Renal pelvis (tissue), 4 donors: ENCODE measurements around the gene SLC7A6OS. TPM values are rescaled to one million over a fixed set of nuclear protein-coding genes. Genes with fewer than 3 reads are reported as not detected.

ENCODE experiments used
- DNase-seq: peaks from one replicate; pipeline ENCODE4 v3.0.0-alpha.2; 2013
- polyA plus RNA-seq, 3 donors: library from polyadenylated mRNA; unstranded; fragments of 120-200 nt; gene quantifications; one replicate each; pipeline ENCODE4 v1.2.1, GENCODE V29; 2013; ENCODE audit not compliant: insufficient read length in 3 of 3

The SLC7A6OS gene
- polyA plus RNA-seq, 3 donors: 22.3 to 25.4 (median 24.7) TPM

DNA sequence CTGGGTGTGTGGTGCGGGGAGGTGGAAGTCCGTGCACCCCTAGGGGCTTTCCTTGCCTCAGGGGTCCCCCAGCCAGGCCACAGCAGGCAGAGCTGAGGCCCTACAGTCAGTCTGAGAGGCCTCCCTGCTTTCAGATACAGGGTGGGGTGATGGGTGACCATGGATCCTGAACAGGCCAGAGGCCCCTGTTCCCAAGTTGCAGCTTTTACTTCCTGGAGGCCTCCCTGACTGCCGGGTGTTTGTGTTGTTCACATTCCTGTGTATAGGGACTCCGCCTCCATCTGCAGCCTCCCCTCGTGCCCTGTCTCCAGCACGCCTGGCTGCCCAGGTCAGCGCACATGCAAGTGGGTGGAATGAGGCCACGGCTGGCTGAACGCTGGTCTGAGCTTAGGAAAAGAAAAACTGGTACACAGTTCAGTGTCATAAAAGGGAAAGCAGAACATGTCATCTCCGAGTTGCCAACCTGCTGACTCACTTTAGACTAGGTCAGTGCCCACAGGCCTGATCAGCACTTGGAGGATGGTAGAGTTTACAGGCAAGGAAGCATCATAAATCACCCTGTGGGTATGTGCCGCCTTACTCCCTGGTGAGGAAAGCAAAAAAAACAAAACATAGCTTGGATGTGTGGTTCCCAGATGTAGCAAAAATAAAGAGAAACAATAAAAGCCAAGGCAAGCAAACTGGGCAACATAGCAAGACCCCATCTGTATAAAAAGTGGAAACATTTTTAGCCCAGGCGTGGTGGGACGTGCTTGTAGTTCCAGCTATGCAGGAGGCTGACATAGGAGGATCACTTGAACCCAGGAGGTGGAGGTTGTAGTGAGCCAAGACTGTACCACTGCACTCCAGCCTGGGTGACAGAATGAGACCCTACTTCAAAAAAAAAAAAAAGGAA, 52.6 kb downstream of the SLC7A6OS start:
- peak; percentile 91 for DNase-seq

DNA sequence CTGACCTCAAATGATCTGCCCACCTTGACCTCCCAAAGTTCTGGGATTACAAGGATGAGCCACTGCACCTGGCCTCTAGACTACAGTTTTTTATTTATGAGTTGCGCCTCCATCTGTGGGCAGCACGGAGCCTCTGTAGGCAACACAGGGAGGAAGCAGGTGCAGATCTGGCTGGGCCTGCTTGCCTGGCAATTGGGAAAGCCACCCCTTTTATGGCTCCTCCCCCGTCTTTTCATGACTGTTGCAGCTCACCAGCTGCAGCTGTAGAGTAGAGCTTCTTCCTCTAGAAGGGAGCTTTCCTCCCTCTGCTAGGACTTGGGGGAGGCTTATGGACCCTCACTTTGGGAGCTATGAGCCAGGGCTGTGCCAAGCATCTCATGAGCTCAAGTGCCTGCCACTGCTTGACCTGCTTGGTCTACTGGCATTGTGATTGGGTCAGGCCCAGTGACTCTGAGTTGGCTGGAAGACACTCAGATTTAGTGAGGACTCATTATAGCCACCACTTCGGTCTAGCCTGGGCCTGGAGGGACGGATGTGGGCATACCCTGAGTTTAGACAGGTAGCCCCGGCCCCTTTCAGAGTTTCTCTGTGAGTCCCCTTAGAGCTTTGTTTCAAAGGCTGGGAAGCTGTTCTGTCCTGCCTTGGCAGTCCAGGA, 53.4 kb downstream of the SLC7A6OS start:
- peak; percentile 19 for DNase-seq

DNA sequence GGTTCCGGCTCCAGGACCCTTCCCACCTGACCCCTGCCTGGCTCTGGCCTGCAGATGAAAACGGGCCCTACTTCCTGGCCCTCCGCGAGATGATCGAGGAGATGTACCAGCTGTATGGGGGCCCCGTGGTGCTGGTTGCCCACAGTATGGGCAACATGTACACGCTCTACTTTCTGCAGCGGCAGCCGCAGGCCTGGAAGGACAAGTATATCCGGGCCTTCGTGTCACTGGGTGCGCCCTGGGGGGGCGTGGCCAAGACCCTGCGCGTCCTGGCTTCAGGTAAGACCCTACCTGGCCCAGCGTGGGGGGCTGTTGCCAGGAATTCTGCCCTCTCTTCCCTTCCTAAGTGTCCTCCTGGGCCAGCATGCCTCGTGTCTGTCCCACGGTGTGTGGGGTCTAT, 55.0 kb downstream of the SLC7A6OS start:
- no peak for DNase-seq

DNA sequence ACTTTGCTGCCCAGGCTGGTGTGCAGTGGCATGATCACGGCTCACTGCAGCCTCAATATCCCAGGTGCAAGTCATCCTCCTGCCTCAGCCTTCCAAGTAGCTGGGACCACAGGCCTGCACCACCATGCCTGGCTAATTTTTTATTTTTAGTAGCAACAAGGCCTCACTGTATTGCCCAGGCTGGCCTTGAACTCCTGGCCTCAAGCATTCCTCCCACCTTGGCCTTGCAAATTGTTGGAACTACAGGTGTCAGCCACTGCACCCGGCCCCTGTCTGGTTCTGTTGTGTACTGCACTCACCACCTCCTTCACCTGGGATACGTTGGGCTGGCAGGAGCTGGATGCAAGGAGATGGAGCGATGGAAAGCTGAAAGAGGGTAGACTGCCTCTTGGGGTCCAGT, 57.0 kb downstream of the SLC7A6OS start:
- no peak for DNase-seq

DNA sequence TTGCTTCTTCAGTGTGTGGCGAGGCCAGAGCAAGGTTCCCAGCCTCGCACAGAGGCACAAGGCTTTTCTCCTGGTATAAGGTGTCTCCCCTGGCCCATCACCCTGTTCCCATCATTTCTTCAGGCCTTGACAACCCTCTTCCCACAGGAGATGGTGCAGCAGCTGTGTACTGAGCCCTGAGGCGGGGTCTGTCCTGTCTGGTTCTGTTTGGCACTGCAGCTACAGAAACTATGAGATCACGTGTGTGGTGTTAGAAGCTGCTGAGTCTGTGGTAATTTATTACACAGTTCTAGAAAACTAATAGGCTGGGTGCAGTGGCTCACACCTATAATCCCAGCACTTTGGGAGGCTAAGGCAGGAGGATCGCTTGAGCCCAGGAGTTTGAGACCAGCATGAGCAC, 58.4 kb downstream of the SLC7A6OS start:
- DNase-seq: no peak

DNA sequence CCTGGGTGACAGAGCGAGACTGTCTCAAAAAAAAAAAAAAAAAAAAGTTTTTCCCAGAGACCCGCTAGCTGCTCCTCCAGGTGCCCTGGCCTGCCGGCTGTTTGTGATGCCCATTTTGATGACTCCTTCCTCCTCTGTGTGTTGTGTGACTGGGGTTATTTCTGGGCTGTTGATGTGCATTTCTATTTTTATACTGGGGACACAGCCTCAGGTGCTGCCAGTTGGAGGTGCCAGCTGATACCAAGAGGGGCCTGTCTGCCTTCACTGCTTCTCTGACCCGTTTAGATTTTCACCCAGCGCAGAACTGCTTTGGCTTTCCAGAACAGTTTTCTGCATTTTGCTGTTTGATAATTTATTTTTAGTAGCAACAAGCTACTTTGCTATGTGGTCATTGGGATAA, 58.9 kb downstream of the SLC7A6OS start:
- no peak for DNase-seq

DNA sequence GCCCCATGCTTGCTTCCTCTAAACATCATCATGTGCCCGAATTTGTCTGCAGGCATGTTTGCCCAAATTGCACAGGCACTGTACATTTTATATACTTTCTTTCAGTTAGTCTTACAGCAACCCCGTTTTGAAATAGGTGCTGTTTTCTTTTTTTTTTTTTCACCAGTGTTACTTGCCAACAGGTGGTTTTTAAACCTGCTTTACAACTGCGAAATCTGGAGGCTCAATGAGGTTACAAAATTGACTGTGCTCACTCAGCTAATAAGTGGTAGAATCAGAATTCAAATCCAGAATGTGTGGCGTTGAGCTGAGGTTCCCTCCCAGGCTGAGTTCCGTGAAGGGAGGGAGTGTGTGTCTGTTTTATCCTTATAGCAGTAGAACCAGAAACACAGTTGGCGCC, 59.8 kb downstream of the SLC7A6OS start:
- no peak for DNase-seq

DNA sequence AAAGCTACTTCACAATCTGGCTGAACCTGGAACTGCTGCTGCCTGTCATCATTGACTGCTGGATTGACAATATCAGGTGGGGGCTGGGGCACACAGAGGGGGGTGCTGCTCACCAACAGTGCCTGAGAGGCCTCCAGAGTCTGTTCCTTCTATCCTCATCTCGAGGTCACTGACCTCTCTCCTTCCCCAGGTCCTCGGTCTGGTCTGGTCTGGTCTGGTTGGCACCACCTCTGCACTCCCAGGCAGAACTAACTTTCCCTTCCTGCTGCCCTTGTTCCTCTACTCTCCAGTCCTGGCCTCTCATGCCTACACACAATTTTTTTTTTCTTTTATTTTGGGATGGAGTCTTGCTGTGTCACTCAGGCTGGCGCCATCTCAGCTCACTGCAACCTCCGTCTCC, 61.4 kb downstream of the SLC7A6OS start:
- DNase-seq: no peak

Other genes starting within 250 kb of the SLC7A6OS start
- 10 to 100 TPM; 30.9 to 35.0 (median 33.5) TPM for gene NFATC3, start 225.6 kb downstream of the SLC7A6OS start, polyA plus RNA-seq
- 10 to 100 TPM; 29.1 to 45.3 (median 38.1) TPM for gene ESRP2, start 74.8 kb downstream of the SLC7A6OS start, polyA plus RNA-seq
- gene PLA2G15, start 65.6 kb downstream of the SLC7A6OS start, polyA plus RNA-seq: 10 to 100 TPM; 23.1 to 26.6 (median 23.2) TPM
- gene SLC7A6, start 46.4 kb downstream of the SLC7A6OS start, polyA plus RNA-seq: 10 to 100 TPM; 12.2 to 16.8 (median 15.2) TPM
- gene PRMT7, start 73 bp upstream of the SLC7A6OS start, polyA plus RNA-seq: 10 to 100 TPM; 47.1 to 71.1 (median 64.8) TPM
- gene SMPD3, start 137.6 kb upstream of the SLC7A6OS start, polyA plus RNA-seq: 1 to 10 TPM; 1.0 to 2.2 (median 1.5) TPM
- 10 to 100 TPM; 34.6 to 49.1 (median 43.2) TPM for gene ZFP90, start 228.3 kb upstream of the SLC7A6OS start, polyA plus RNA-seq